NCI-H128 (cell line): Measurements from ENCODE around the gene BTG2.
"Not testable (repeated sequence)": the region's sequence is repeated elsewhere in the genome, so short reads cannot be mapped to it uniquely, and the experiment has no call there.

Experiments used
- DNase-seq: peaks from one replicate; lab custom pipeline; 2025; ENCODE audit not compliant: unreplicated experiment; lab: John Stamatoyannopoulos, UW

Gene BTG2, protein sequence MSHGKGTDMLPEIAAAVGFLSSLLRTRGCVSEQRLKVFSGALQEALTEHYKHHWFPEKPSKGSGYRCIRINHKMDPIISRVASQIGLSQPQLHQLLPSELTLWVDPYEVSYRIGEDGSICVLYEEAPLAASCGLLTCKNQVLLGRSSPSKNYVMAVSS

DNA sequence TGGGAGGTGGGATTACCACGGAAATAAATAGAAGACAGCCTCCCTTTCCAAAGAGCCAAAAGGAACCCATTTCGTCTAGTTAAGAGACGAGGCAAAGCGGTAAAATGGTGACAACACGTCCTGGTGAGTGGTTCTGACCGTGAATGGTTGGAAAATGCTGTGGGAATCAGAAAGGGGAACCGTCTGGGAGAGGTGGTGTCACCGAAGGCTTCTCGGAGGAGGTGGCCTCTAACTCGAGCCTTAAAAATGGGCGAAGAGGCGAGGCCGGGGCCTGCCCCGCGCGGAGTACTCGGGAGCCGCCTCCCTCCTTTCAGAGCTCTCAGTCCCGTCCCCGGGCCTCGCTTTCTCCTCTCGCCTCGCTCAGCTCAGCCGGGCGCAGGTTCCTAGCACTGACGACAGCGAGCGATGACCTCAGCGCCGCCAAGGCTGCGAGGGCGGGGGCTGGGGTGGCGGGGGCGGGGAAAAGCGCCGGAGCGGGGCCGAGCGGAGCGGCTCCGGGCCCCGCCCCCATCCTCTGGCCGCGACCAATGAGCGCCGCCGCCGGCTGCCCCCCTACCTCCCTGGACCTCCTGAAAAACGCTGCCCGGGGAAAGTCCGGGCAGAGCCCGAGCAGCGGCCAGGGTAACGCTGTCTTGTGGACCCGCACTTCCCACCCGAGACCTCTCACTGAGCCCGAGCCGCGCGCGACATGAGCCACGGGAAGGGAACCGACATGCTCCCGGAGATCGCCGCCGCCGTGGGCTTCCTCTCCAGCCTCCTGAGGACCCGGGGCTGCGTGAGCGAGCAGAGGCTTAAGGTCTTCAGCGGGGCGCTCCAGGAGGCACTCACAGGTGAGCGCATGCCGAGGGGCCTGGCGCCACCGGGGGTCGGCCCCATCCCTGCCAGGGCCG lies at the start of gene BTG2:
BTG2 (plus strand) TSS at position 601 of the 890 bp plus-strand sequence; CDS start at position 689, 88 bp downstream.
- peak; percentile 80 for DNase-seq

DNA sequence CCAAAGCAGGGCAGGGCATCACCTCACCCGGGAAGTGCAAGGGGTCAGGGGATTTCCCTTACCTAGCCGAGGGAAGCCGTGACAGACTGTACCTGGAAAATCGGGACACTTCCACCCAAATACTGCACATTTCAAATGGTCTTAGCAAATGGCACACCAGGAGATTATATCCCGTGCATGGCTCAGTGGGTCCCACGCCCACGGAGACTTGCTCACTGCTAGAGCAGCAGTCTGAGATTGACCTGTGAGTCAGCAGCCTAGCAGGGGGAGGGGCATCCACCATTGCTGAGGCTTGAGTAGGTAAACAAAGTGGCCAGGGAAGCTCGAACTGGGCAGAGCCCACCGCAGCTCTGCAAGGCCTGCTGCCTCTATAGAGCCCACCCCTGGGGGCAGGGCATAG lies 48.7 kb upstream of the BTG2 start:
- DNase-seq = not testable (repeated sequence)

DNA sequence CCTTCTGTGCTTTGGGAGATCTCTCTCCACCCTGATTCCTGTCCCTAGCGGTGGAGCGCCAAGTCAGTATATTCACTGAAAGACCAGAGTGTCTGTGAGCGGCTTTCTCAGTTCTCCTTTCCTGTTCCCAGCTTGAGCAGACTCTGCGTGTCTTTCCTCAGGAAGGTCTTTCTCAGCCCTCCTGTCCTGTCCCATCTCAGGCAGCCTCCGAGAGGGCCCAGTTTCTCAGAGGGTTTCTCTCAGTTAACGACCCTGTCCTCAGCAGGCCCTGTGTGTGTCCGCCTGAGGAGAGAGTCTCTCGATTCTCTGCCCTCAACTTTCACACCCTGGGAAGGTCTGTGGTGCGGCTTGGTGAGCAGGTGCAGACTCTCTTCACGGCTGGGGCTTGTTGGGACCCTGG lies 41.8 kb upstream of the BTG2 start:
- no peak for DNase-seq

DNA sequence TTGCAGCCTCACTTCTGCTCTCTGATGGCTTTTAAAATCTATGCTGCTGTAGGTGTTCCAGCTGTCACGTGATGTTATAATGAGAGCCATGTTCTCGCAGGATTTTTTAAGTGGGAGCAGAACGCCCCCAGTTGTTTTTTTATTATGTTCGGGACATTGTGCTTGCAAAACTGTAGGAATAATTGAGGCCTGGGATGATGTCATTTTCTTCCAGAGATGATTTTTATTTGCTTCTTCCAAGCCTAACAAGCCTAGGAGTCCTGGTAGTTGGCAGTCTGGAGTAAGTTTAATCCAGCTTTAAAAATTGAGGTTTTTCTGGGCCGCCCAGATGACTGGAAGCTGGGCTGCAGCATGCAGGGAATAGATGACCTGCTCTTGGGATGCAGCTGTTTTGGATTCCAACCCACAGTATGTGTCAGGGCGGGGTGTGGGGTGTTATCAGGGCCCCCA lies 41.2 kb upstream of the BTG2 start:
- DNase-seq = no peak

DNA sequence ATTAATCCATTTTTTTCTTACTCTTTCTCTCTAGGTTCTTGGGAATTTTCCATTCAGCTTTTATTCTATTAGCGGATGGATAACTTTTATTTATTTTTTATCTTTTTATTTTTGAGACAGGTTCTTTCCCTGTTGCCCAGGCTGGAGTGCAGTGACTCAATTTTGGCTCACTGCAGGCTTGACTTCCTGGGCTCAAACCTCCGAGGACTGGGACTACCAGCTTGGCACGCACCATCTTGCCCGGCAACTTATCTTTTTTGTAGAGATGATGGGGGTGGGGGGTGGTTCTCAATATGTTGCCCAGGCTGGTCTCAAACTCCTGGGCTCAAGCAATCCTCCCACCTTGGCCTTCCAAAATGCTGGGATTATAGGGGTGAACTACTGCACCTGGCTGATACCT lies 39.8 kb upstream of the BTG2 start:
- no peak for DNase-seq

DNA sequence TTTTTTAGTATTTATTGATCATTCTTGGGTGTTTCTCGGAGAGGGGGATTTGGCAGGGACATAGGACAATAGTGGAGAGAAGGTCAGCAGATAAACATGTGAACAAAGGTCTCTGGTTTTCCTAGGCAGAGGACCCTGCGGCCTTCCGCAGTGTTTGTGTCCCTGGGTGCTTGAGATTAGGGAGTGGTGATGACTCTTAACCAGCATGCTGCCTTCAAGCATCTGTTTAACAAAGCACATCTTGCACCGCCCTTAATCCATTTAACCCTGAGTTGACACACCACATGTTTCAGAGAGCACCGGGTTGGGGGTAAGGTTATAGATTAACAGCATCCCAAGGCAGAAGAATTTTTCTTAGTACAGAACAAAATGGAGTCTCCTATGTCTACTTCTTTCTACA lies 39.2 kb upstream of the BTG2 start:
- DNase-seq = not testable (repeated sequence)

DNA sequence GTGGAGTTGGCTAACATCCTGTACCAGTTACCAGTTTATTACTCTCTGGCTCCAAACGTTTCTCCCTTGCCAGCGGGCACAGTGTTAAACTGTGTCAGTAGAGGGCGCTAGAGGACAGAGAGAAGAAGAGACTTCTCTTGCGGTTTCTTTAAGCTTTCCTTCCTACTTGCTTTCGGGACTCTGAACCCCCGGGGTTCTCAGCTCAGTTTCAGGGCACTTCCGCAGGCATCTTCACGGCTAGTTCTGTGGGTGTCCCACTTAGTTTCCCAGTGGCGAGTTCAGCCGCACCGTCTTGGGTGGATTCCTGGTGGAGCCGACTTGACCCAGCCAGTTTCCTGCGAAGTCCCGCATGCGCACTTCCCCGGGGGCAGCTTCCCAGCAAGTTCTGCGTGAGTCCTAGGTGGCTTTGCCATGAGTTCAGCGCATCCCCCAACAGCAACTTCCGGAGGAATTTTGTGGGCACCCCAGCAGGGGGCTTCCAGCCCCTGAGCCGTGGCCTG lies 37.9 kb upstream of the BTG2 start:
- peak; percentile 92 for DNase-seq

DNA sequence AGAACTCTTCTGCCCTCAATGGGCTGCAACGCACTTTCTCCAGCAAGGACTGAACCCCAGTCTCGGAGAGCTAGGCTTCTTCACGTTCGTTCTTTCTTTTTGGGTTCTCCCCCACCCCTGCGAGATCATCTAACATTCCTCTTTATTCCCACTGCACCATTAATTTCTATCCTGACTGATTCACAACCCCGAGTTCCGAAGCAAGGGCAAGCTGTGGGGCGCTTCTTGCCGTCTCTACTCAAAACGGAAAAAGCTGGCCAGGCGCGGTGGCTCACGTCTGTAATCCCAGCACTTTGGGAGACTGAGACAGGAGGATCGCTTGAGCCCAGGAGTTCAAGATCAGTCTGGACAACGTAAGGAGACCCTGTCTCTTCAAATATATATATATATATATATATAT lies 37.4 kb upstream of the BTG2 start:
- no peak for DNase-seq

DNA sequence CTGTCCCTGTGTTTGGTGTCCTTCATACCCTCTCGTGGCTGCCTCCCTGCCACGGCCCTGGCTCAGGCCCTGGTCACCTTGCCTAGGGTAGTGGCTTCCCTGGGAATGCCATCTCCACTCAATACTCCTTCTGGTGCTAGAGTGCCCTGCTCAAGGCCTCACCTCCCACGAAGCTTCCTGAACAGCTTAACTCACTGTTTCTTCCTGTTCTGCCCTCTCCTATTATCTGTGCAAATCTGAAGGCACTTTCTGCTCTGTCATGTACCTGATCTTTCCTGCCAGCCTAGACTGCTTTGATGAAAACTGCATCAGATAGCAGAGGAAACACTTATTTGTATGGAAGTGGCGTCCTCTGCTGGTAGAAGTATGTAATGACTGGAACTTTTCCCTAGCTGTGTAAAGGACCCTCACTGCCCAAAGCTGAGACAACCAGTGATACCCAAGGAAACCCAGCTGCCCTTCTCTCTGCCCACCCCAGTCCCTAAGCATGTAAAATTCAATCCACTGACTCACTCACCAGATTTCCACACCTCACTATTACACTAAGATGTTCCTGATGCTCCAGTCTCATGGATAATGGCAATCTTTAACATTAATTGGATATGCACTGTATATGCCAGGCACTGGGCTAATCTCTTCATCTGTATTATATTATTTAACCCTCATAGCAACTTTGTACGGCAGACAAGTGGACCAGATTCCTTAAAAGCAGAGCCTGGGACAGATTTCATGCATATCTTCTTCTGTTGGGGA lies 36.2 kb upstream of the BTG2 start:
- peak; percentile 65 for DNase-seq

DNA sequence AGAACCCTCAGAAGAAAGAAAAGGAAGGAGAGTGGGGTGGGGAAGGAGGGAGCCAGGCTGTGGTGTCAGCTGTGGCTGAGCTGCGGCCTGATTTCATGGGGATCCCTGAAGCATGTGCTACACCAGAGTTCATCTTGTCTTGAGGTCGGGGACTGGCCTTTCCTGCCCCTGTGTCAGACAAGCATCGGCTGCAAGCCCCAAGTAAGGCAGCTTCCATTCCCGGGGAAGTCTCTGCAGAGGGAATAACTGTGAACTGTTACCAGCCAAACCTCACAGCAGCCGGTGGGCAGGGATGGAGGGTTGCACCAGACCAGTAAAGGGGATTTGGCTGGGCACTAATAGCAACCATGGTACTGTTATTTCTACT lies 35.7 kb upstream of the BTG2 start:
- DNase-seq = no peak

DNA sequence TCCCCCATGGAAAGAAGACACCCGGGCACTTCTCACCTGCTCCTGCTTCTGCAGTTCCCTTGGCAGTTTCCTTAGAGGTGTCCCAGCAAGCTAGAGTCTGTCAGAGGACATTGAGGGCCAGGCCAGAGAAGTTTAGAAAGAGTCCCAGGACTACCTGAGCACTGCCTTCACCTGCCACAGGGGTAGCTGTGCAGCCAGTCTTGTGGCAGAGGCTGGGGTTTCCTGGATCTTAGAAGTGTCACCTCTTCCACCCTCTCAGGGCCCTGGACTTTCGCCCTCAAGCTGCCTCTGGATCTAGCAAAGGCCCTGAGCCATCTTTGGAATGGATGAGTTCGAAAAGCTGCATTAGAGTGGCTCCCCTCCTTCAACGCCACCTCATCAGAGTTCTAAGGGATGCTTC lies 34.9 kb upstream of the BTG2 start:
- no peak for DNase-seq

DNA sequence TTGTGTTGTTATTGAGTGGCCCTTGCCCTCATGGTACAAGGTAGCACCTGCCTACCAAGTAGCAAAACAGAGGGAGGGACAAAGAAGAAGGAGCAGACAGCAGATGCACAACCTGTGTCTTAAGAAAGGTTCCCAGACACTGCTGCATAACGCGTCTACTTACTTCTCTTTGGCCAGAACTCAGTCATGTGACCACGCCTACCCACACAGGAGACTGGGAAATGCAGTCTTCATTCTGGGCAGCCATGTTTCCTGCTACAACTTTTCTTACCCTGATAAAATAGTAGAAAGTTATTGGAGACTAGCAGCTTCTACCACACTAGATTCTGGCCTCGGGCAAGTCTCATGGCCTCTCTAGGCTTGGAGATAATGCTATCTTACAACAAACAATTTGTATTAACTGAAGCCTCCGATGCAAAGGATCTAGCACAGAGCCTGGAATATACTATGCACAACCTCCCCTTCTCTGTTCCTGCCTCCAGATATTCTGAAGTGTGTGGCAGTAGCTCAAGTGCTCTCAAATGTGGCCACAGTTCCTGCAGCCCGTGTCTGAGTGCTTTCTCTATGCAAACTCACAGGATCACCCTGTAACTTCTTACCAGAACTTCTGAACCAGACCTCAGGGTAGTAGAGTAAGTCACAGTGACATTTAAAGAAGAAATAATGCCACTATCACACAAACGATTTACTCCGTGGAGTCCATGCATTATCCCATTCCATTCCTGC lies 34.1 kb upstream of the BTG2 start:
- no peak for DNase-seq

DNA sequence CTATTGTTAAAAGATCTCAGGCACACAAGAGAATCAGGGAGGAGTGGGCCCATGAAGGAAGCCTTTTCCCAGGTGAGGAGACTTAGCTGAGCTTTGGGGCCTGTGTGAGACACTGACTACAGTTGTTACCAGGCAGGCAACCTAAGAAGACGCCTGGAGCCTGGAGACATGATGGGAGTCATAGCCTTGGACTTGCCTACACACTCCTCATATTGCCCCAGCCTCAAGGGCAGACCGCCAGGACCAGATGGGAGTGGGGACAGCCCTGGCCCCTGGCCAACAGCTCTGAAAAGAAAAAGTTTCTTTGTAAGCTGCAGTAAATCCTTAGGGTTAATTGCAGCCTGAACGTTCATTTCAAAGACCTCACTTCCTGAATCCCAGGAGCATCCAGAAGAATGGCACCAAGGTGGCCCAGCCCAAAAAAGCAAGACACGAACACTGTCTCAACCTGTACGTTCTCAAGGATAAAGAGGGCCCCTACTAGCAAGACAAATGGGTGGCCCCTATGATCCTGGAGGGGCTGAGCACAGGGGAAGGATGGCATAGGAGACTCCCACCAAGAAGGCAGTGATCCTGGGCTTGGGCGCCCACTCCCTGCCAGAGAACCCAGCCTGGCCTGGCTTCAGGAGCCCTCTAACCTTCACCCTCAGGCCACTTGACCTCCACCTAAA lies 33.2 kb upstream of the BTG2 start:
- DNase-seq = no peak

DNA sequence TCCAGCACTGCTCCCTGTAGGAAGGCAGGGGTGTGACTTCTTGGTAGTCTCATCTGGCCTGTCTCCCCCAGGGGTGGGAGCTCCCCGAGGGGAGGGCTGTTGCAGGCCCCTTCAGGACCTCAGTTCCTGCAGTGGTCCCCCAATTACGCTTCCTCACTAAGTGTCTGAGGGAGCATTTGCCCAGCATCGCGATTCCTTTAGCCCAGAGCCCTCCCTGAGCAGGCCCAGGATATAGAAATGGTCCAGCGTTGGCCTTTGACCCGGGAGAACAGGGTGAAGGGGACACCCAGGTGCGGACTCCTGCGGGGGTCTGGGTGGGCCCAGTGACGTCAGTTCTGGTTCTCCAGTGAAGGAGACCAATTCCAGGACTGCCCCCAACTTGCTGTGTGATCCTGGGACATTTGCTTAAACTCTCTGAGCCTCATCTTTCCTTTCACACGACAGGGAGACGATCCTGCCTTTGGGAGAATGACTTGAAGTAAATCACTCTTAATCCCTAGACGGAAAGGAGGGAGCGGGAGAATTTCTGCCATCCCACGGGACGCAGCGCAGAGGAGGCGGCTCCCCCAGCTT lies 32.6 kb upstream of the BTG2 start:
- no peak for DNase-seq

DNA sequence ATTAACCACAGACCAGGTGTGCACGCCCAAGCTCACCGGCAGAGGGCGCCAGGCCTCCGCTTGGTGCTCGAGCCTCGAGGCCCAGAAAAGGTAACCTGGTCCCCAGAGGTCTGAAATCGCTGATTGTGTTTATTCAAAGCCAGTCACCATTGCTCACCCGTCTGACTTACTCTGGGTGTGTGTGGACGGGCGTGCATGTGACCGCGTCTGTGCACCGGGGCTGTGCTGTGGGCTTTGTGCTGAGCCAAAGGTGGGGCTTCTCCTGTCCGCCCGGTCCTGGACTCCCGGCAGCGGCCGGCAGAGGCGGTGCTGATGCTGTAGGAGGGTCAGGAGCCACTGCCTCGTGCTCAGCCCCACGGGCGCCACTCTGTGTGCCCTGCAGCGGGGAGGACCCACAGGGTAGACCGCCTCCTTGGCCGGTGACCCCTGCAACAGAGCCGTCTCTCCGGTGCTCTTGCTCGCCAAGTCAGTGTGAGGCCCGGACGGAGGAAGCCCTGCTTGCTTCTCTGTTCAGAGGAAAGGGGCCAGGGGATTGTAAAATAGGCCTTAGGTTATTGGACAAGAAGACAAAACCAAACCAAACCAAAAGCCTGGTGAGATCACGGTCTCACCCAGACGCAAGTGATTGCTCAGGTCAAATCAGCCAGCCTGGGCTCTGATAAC lies 32.0 kb upstream of the BTG2 start:
- peak; percentile 90 for DNase-seq

DNA sequence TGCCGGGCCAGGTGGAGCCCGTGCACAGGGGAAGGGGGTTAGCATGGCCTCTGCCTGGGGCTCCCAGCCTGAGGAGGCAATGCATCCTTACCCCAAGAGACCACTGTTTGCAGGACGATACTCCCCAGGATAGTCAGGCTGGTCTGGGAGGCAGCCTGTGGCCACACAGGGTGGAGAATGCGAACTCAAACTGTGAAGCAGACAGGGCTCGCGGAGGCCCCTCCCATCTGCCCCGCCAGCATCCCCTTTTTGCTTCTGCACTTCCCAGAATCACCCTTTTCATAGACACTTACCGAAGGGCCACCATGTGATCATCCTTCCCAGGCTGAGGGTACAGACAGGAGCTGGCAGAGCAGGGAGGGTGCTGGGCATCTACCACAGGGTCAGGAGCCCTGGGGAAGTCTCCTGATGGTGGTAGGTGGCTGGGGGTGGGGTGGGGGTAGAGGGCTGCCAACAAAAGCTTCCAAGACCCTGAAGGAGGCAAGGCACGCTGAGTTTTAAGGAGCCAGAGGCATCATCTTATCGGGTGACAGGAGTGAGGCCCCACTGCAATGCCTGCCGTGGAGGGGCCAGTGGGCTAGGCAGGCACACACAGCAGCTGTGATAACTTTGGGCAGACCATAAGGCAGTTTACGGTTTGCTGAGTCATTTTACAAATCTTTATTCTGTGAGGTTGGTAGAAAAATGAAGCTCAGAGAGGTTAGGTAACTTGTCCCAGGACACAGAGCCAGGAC lies 31.3 kb upstream of the BTG2 start:
- no peak for DNase-seq

DNA sequence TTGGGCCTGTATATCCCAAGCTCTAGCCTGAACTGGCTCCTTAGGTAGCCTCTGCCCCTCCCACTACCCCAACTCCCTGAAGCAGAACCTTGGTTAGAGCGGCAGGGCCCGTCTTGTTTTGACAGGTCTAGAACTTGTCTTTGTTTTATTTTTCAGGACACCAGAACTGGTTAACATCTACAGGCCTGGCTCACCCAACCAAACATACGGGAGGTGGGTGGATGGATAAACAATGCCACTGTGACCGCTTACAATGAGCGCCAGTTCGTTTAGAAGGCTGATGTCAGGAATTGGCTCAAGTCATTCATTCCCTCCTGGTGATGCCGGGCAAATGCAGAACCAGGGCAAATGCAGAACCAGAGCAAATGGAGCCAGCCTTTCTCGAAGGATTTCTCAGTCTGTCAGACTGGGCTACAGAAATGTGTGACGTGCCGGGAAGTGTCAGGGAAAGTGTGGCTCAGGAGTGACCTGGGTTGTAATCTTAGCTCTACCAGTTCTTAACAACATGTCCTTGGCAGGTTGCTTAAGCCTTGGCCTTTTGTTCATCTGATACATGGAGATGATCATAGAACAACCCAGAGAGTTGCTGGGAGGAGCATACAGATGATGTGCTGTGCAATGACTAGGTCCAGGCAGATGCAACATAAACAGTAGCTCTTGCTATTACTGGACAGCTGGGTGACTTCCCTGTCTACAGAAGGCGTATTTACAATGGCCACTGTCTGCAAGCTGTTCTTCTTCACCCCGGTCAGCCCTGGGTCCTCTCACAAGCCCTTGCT lies 30.5 kb upstream of the BTG2 start:
- no peak for DNase-seq

DNA sequence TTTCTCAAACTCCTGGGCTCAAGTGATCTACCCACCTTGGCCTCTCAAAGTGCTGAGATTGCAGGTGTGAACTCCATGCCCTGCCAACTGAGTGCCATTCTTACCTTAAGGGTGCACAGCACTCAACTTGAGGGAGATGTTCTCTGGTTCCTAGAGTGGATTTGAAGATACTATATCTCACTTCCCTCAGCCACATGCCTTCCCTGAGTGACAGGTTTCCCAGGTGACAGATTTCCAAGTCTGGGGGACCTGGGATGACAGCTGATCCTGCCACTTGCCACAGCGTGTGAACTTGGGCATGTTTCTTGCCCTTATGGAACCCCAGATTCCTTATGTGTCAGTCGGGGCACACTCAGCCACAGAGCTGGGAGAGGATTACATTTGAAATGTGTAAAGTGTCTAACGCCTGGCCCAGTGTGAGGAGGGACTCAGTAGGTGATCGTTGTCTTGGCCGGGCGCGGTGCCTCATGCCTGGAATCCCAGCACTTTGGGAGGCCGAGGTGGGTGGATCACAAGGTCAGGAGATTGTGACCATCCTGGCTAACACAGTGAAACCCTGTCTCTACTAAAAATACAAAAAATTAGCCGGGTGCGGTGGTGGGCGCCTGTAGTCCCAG lies 29.6 kb upstream of the BTG2 start:
- DNase-seq = no peak
